CD4-positive, alpha-beta T cell treated with Interleukin-15 for 4 hours (primary cell): ENCODE measurements around the gene POLR3B.
"Not testable (repeated sequence)": the region's sequence is repeated elsewhere in the genome, so short reads cannot be mapped to it uniquely, and the experiment has no call there.

Experiments used
- DNase-seq: peaks from one replicate; pipeline ENCODE4 v3.0.0-alpha.2; 2020; ENCODE audit warnings: low spot score

POLR3B gene

DNA sequence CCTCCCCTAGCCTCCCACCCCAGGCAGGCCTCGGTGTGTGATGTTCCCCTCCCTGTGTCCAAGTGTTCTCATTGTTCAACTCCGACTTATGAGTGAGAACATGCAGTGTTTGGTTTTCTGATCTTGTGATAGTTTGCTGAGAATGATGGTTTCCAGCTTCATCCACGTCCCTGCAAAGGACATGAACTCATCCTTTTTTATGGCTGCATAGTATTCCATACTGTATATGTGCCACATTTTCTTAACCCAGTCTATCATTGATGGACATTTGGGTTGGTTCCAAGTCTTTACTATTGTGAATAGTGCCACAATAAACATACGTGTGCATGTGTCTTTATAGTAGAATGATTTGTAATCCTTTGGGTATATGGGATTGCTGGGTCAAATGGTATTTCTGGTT lies 108.1 kb downstream of the POLR3B start:
- not testable (repeated sequence) for DNase-seq

DNA sequence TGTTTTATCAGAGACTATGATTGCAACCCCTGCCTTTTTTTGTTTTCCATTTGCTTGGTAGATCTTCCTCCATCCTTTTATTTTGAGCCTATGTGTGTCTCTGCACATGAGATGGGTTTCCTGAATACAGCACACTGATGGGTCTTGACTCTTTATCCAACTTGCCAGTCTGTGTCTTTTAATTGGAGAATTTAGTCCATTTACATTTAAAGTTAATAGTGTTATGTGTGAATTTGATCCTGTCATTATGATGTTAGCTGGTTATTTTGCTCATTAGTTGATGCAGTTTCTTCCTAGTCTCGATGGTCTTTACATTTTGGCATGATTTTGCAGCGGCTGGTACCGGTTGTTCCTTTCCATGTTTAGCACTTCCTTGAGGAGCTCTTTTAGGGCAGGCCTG lies 118.1 kb downstream of the POLR3B start:
- DNase-seq = not testable (repeated sequence)

DNA sequence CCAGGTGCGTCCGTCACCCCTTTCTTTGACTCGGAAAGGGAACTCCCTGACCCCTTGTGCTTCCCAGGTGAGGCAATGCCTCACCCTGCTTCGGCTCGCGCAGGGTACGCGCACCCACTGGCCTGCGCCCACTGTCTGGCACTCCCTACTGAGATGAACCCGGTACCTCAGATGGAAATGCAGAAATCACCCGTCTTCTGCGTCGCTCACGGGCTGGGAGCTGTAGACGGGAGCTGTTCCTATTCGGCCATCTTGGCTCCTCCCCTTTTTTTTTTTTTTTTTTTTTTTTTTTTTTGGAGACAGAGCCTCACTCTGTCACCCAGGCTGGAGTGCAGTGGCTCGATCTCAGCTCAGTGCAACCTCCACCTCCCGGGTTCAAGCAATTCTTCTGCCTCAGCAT lies 120.1 kb downstream of the POLR3B start:
- DNase-seq = not testable (repeated sequence)

DNA sequence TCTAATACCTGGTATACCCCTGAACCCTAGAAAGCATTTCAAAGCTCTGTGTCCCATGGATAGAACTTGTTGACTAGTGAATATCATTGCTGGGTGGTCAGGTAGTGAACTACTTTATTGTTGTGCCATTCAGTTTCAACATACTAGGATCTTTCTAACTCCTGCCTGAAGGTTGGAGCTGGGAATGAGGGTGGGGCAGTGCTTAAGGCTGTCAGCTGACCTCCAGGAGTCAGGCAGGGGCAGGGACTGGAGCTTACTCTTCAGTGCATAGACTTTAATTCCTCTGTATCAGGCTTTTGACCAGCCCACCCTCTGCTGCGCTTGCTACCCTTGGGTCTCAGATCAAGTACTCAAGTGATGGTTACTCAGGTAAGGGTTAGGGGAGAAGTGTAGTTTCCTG lies 122.7 kb downstream of the POLR3B start:
- DNase-seq = no peak

DNA sequence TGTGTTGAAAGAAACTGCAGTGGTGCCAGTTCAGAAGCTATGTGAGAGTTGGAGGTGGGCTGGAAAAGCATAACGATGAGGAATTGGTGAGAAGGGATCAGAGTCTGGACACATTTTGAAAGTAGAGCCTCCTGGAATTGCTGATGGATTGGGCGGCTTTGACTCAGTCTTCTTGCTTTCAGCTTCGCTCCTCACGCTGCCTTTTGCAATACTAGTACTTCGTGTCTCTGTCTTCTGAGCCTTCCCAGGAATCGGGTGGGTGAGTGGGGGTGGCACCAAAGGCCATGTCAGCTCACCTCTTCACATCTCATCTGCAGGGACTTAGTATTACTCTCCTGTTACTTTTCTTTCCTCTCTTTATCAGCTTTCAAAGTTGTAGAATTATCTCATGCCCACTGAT lies 123.7 kb downstream of the POLR3B start:
- no peak for DNase-seq

DNA sequence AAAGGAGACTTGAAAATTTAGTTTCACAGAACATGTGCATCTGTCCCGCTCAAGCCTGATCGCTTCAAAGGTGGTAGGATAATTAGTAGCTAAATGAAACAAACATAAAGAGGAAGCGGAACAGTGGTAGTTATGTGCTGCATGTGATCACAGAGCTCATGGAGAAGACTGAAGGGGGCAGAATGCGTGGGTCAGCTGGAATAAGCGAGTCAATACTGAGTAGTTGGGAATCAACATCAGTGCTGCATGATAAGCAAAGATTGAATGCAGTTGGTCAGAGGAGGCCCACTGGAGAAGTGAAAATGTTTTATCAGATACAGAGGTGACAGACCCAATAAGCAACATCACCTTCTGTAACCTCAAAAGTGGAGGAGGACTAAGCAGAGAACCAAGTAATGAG lies 130.1 kb downstream of the POLR3B start:
- DNase-seq = no peak

DNA sequence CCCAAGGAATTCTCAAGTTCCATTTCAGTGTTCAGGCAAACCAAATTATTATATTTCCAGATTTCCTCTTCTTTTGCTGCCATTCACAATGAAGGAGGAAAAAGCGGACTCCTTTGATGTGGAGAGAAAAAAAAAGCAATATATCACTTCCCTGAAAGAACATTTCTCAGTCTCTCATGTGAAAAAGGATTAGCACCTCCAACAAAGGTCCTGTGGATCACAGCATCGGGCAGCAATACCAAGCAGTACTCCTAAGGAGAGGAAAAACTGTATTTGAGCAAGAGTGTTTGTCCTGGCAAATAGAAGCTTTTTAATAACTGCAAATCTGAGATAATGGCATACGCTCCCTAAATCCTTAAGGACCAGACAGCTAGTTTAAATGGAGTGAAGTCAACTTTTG lies 131.3 kb downstream of the POLR3B start:
- no peak for DNase-seq

DNA sequence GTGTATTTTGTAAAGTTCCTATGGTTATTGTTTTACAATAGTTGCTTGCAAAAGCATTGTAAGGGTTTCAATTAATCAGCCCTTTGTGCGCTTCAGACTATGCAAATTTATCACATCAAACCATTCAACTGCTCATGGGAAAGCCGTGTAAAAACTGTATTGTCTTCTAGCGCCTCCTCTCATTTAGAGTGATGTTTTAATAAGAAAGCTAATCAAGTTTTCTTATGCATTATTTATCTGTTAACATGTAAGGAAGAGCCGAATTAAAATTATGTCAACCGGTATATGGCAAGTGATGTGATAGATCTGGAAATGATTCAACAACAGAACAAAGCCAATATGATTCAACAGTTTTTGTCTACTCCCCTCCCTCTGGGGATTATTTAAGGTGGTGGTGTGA lies 132.7 kb downstream of the POLR3B start:
- no peak for DNase-seq

DNA sequence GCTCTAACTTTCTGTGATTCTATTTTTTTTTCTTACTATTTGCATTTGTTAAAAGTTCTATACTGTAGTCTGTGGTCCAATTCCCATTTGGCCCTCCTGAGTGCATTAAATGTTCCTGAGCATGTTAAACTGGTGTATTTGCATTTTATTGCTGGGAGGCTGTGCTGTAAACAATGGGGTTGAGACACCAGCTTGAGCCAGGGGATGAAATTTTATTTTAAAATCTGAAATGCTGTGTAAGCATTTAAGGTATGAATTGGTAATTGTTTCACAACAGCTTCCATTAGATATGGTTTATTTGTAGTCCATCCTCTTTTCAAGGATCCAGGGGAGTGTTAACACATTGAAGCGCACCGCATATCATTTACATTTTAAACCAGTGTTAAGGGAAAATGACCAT lies 135.3 kb downstream of the POLR3B start:
- DNase-seq = no peak

DNA sequence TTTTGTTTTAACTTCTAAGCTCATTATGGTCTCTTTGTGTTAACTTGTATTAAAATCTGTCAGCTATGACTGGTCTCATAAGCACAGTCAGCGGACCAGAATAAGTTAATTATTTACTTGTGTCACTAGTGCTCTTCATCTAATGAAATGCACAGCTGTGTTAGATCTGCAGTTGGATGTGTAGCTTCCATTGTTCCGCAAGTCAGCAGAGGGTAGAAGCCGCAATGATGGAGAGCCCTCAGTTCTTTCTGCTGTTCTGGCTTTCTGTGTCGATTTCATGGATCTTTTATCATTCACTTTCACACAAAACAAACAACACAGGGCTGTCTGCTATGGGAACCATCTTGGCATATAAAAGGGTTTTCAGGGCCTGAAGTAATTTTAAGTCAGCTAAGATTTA lies 136.0 kb downstream of the POLR3B start:
- no peak for DNase-seq

DNA sequence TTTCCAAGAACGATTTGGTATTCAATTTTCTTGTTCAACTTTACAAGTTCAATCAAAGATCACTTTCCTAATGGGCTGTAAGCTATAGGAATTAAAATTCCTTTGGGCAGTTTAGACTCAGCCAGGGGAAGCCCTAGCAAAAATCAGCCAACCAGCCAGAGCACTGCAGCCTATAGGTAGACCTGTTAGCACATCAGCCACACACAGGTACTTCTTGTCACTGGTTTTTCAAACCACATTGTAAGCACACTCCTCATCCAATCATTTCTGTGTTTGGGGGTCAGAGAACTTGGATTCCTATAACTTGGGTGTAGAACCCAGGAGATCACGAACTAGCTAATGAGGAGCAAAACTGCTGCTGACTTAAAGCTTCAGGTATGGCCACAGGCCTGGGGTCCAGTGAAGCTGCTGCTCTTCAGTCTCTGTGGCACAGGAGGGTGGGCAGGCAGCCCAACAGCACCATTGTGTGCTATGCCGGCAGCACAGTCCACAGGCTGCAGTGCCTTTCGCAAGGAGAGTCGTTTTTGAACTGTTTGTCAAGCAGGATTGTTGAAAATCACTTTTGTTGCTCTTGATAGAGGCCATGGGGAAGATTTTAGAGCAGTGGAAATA lies 137.9 kb downstream of the POLR3B start:
- DNase-seq = no peak

DNA sequence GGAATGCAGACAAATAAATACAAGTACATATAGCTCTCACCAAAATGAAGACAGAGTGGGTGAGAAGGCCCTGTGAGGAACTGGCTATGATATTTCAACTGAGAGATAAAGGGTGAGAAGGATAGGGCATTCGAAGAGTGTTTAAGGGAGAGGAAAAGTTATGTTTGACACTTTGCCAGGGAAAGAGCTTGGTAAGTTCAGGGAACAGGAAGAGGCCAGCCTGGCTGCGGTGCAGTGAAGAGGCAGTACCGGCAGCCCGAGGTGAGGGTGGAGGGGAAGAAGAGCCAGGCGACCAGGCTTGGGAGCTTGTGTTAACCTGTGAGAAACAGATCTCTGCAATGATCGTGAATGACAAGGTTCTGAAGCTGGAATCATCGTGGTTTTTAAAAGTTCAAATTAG lies 140.5 kb downstream of the POLR3B start:
- no peak for DNase-seq

DNA sequence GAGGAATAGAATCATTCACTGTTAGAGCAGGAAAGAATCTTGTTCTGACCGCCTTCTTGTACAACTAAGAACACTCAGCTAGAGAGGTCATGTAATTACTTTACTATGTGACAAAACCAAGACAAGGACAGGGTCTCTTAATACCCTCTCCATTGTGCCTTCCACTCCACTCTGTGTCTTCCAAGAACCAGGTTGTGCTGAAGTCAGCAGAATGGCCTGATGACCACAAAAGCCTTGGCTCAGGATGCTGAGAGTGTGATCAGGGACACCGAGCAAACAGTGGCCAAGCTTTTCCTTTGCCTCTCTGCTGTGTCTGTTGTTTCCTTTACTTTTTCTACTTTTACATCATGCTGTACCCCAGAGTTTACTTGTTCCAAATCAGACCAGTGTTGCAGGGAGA lies 142.1 kb downstream of the POLR3B start:
- no peak for DNase-seq

DNA sequence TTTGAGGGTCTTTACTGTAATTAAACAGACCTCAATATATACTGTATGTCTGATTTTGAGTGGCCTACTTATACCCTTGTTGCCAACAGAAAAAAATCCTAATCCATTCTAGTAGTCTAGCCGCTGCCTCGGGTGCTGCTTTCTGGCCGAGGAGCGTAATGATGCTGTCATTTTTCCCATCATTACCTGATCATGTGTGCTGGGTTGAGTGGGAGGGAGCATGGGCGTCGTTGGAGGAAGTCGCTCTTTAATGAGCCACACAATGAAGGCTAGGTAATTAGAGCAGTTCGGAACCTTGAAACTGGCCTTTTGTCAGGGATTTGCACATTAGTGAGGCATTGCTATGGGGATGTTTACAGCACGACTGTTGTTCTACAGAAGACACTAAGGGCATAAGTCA lies 149.1 kb downstream of the POLR3B start:
- DNase-seq = no peak

DNA sequence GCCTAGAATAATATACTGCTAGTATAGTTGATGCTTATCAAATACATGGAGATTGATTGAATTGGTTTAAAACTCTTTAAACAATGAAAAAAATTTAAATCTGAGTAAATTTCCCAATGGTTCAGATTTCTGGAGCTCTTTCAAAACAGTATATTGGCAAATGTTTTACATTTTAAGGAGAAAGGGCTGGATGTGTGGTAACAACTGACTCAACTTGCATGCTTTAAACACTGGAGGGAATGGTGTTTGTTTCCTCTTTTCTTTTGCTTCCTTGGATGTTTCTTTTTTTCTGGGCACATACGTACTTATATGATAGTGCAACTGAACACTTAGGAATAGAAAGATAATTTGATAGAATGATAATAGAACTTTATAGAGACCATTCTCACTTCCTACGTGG lies 151.4 kb downstream of the POLR3B start:
- no peak for DNase-seq

DNA sequence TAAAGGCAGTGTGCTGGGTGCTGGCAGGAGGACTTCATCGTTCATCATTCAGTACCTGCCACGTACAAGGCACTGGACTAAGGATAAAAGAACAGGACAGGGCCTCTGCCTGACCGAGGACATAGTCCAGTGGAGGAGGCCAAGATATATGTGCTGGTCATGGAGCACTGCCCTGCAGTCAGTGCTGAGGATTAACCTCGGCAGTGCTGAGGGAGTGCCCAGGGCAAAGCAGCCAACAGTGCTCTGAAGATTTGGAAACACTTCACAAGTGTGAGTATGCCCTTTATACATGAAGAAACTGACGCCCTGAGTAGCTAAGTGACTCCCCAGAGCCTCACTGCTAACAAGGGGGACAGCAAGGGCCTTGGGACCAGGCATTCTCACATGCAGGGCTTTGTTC lies 153.8 kb downstream of the POLR3B start:
- no peak for DNase-seq

DNA sequence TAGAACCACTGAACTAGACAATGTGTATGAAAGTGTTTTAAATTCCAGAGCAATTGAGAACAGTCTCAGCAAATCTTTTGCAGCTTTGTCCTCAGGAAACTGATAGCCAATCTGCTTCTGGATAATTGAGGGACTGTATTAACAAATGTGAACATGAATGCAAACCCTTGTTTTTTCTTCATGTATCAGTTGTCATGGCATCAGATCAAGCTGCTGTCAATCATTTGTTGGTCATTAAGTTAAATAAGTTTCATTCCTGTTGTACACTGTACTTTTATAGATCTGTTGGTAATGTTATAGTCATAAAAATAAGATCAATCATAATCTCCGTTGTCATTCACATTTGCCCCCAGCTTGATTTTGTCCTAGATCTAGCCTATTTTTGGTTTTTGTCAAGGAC lies 159.8 kb downstream of the POLR3B start:
- no peak for DNase-seq

DNA sequence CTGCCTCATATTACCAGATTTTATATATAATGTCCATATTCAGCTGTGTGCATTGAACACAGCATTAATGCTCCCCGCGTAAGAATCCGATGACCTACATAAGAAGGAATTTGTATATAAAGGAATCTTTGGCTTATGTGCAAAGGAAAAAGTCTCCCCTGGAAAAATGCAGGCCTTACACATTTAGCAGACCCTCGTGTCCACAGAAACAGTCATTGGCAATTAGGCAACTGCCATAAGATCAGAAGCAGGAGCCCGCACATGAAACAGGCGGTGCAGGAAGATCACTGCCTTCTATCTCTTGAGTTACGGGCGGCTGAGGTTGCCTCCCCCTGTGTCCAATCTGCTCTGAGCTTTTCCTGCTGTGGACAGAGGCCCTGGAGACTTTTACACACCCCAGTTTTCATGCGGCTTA lies 162.1 kb downstream of the POLR3B start:
- no peak for DNase-seq

DNA sequence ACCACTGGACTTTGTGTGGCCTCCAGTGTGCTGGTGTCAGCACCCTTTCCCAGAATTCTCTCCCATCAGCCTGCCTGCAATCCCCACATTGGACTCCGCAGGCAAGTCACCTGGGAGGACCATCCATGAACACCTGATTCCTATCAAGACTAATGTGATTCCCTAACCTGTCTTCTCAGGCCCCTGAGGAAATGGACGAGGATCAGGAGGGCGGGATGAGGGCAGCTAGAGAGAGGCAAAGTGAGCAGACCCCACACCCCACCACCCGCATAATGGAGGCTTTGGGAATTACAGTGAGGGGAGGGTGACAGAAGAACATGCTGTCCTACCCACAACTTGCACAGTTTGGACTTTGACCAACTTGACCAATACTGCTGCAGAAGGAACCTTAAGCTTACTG lies 164.4 kb downstream of the POLR3B start:
- no peak for DNase-seq

DNA sequence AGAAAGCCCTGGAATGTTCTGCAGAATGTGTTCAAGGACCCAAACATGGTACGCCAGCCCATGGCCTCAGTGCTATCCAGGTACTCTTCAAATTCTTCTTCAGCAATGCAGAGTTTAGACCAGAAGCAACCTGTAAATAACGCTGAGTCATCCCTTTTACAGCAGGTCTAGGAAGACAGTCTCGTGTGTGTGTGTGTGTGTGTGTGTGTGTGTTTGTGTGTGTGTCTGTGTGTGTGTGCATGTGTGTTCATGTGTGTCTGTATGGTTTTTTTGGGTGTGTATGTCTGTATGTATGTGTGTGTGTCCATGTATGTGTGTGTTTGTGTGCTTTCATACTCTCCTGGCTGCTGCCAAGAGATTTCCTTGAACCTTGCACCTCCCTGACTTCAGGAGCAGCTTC lies 165.2 kb downstream of the POLR3B start:
- DNase-seq = no peak

DNA sequence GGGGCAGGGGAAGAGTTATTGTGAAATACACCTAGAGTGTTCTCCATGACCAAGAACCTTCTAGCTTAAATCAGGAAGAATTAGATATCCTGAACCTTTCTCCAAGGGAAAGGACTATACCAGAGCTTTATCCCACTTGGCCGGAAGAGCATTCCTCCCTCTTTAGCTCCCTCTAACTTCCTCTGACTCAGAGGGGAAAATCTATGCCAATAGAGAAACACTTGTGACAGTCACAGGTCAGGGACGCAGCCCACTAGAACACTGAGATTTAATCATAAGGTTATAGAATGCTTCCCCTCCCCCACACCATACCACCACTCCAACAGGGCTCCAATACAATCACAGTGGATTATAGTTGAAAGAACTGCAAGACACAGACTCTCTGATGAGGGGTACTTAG lies 169.8 kb downstream of the POLR3B start:
- DNase-seq = no peak

DNA sequence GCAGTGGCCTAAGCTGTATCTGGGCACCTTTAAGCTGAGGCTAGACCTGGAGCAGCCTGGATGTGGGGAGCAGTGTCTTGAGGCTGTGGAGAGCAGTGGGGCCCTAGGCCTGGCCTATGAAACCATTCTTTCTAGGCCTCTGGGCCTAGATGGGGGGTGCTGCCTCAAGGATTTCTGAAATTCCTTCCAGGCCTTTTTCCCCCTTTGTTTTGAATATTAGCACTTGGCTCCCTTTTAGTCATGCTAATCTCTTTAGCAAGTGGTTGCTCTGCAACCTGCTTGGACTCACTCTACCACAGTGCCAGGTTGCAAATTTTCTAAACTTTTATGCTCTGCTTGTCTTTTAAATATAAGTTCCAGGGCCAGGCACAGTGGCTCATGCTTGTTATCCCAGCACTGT lies 183.7 kb downstream of the POLR3B start:
- no peak for DNase-seq

DNA sequence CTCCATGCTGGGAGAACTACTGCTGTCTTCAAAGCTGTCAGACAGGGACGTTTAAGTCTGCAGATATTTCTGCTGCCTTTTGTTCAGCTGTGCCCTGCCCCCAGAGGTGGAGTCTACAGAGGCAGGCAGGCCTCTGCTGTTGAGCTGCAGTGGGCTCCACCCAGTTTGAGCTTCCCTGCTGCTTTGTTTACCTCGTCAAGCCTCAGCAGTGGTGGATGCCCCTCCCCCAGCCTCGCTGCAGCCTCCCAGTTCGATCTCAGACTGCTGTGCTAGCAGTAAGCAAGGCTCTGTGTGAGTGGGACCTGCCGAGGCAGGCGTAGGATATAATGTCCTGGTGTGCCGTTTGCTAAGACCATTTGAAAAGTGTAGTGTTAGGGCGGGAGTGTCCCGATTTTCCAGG lies 193.9 kb downstream of the POLR3B start:
- no peak for DNase-seq

DNA sequence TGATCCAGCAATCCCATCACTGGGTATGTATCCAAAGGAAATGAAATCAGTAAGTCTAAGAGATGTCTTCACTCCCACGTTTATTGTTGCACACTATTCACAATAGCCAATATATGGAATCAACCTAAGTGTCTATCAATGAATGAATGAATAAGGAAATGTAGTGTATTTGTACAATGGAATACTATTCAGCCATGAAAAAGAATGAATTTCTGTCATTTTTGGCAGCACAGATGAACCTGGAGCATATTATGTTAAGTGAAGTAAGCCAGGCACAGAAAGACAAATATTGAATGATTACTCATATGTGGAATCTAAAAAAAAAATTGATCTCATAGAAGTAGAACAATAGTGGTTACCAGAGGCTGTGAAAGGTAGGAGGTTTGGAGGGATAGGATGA lies 194.7 kb downstream of the POLR3B start:
- DNase-seq = no peak
